Mesodermal cell (in vitro differentiated cells): ENCODE measurements around the gene TBC1D22A.

ENCODE experiments used
- H3K27ac ChIP-seq: 2 replicates; pipeline ENCODE4 v1.7.0; 2013; ENCODE audit warnings: mild to moderate bottlenecking, low read depth, low read length, moderate library complexity; ENCODE audit not compliant: severe bottlenecking
- H3K36me3 ChIP-seq: 2 replicates; pipeline ENCODE4 v1.7.1; 2013; ENCODE audit warnings: mild to moderate bottlenecking, low read length, moderate library complexity; ENCODE audit not compliant: control insufficient read depth, insufficient read depth
- H3K4me1 ChIP-seq: one replicate; pipeline ENCODE4 v1.7.1; 2013; ENCODE audit warnings: mild to moderate bottlenecking, low read length; ENCODE audit not compliant: insufficient read depth, control insufficient read depth, poor library complexity, severe bottlenecking
- H3K4me3 ChIP-seq: 2 replicates; pipeline ENCODE4 v1.7.0; 2013; ENCODE audit warnings: low read length, control low read depth, mild to moderate bottlenecking; ENCODE audit not compliant: insufficient read depth, poor library complexity, severe bottlenecking; ENCODE audit errors: extremely low read depth
- H3K9me3 ChIP-seq: 2 replicates; pipeline ENCODE4 v1.7.1; 2013; ENCODE audit warnings: mild to moderate bottlenecking, low read length, moderate library complexity; ENCODE audit not compliant: control insufficient read depth
- WGBS, 2 experiments: methylation state at CpG; one replicate each; pipeline ENCODE4 v1.1.5; 2013; ENCODE audit warnings: missing lambda C conversion rate in 2 of 2; ENCODE audit not compliant: insufficient coverage in 2 of 2; 5-methylcytosine and 5-hydroxymethylcytosine counted together

TBC1D22A gene

DNA sequence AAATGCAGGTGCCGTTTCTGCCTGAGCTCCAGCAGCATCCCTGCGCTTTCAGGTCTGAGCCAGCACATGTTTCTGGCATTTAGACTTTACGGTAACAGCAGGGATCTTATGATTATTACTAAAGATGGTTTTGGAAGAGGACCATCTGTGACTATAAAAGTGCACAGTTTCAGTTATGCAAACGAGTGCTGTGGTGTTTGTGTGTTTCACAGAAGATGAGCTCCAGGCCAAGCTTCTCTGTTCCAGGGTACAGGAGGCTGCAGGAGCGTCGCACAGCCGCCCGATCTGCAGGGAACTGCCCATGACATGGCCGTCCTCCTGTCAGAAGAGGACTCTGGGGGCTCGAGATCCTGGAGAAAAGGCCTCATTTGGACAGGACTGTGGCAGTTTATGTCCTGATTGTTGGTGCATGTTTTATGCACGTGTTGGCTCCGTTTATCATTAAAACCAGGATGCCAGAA lies 297.3 kb downstream of the TBC1D22A start:
- 91 to 95% methylated on average over 11 to 12 of the region's 12 CpGs for WGBS, 2 experiments
- Histone ChIP-seq H3K36me3 (peaks cover 4% of the 10 kb centered on the region), H3K4me1 (no peaks in the 10 kb centered on the region), H3K27ac (no peak overlapping the region), H3K9me3 (no peaks in the 10 kb centered on the region), H3K4me3 (no peak overlapping the region)

DNA sequence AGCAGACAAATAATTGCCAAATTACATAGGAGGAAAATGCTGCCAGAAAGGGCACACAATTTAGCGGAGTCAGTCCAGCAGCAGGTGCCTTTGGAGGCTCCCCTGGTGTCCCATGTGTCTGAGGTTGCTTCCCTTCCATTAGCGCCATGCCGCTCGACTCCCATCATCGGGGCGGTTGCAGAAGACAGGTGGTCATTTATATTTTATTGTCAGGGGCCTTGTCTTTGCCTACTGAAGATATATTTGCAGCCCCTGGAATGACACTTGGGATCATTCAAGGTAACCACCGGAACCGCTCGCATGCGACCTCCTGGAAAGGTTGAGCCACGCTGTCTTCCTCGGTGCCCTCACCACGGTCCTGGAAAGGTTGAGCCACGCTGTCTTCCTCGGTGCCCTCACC lies 298.3 kb downstream of the TBC1D22A start:
- Histone ChIP-seq H3K9me3 (no peaks in the 10 kb centered on the region), H3K4me3 (no peak overlapping the region), H3K27ac (no peak overlapping the region), H3K36me3 (peaks cover 4% of the 10 kb centered on the region), H3K4me1 (no peaks in the 10 kb centered on the region)
- 96 to 97% methylated on average over 11 to 15 of the region's 15 CpGs for WGBS, 2 experiments

DNA sequence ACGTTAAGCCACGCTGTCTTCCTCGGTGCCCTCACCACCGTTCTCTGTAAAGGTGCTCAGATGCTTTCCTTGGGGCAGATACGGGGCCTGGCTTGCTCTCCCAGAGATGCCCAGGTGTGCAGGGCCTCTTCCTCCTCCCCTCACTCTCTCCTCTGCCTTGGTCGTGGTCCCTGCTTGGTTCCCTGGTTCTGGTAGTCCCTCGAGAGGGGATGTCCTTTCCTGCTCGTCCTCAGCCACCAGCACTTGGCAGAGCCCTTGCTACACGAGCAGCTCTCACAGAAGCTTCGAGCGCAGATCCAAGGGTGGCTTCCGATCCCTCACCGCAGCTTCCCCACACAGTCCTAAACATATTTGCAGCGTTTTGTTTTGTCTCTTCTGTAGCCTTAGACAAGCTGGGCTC lies 298.8 kb downstream of the TBC1D22A start:
- no peaks in the 10 kb centered on the region for H3K9me3 ChIP-seq
- WGBS, 2 experiments: 92% methylated on average over 13 to 14 of the region's 14 CpGs
- H3K27ac ChIP-seq: no peak overlapping the region
- H3K4me1 ChIP-seq: no peaks in the 10 kb centered on the region
- H3K36me3 ChIP-seq: peaks cover 4% of the 10 kb centered on the region
- H3K4me3 ChIP-seq: no peak overlapping the region

DNA sequence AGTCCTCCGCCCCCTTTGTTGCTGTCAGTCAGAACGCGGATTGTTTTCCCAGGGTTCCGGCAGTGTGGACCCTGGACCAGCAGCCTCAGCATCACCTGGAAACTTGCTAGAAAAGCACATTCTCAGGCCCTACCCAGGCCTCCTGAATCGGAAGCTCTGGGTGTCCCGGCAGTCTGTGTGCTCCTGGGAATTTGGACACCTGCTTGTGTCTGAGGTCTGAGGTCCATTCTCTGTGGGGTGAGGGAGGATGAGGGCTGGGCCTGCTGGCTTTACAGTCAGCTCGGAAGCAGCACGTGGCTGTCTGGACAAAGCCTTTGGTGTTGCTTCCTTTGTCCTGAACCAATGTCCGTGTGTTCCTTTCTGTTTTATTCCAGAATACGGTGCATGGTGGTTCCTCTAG lies 299.7 kb downstream of the TBC1D22A start:
- Histone ChIP-seq H3K27ac (no peak overlapping the region), H3K36me3 (peaks cover 4% of the 10 kb centered on the region), H3K4me3 (no peak overlapping the region), H3K9me3 (no peaks in the 10 kb centered on the region), H3K4me1 (no peaks in the 10 kb centered on the region)
- WGBS, 2 experiments: 97 to 98% methylated on average over 10 of the region's 10 CpGs

DNA sequence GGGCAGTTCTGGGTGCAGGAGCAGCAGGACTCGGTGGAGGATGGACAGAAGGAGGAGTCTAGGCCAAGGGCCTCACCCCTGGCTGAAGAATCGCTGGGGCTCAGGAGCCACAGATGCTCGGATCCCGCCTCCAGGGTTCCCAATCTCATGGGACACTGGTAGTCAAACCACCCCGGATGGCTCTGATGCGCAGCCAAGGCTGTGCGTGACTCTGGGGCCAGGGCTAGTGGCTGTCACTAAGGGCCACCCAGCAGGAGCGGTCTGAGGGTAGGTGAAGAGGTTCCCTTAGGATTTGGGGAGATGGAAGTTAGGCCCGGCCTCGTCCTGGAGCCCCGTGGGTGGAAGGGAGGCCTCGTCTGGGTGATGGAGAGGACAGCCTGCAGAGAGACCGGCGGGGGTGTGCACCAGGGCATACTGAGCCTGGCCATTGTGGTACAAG lies 300.6 kb downstream of the TBC1D22A start:
- 98 to 99% methylated on average over 10 to 14 of the region's 14 CpGs for WGBS, 2 experiments
- Histone ChIP-seq H3K4me1 (no peaks in the 10 kb centered on the region), H3K36me3 (peaks cover 4% of the 10 kb centered on the region), H3K9me3 (no peaks in the 10 kb centered on the region), H3K4me3 (no peak overlapping the region), H3K27ac (no peak overlapping the region)

DNA sequence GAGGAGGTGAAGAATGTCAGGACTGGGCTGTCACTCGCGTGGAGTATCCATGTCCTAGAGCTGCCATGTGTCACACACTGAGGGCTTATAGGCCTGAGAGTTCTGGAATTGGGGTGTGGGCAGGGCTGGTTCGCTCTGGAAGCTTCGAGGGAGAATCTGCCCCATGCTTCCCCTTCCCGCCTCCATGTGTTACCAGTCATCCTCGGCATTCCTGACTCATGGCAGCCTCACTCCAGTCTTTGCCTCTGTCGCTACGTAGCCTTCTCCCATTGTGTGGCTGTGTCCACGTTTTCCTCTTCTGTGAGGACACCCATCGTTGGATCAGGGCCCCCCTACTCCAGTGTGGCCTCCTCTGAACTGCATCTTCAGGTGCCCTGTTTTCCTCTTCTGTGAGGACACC lies 301.2 kb downstream of the TBC1D22A start:
- H3K27ac ChIP-seq: no peak overlapping the region
- H3K4me3 ChIP-seq: no peak overlapping the region
- peaks cover 4% of the 10 kb centered on the region for H3K36me3 ChIP-seq
- H3K9me3 ChIP-seq: no peaks in the 10 kb centered on the region
- H3K4me1 ChIP-seq: no peaks in the 10 kb centered on the region
- 93 to 100% methylated on average over 5 to 10 of the region's 10 CpGs for WGBS, 2 experiments

DNA sequence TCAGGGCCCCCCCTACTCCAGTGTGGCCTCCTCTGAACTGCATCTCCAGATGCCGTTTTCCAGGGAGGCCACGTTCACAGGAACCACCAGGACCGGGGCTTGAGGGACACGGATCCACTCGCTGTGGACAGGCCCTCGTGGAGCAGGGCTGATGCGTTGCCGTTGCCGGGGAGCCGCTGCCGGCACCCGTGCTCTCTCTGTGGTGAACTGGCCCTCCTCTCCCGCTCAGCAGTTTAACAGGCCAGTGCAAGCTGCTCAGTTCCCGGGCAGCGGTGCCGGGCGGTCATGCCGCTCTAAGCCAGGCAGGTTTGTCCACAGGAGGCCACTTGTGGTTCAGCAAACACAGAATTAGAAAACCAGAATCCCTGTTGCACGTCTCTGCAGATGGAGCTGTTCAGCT lies 301.6 kb downstream of the TBC1D22A start:
- Histone ChIP-seq H3K9me3 (no peaks in the 10 kb centered on the region), H3K36me3 (peaks cover 4% of the 10 kb centered on the region), H3K27ac (no peak overlapping the region), H3K4me3 (no peak overlapping the region), H3K4me1 (no peaks in the 10 kb centered on the region)
- 95% methylated on average over 18 of the region's 19 CpGs for WGBS, 2 experiments

DNA sequence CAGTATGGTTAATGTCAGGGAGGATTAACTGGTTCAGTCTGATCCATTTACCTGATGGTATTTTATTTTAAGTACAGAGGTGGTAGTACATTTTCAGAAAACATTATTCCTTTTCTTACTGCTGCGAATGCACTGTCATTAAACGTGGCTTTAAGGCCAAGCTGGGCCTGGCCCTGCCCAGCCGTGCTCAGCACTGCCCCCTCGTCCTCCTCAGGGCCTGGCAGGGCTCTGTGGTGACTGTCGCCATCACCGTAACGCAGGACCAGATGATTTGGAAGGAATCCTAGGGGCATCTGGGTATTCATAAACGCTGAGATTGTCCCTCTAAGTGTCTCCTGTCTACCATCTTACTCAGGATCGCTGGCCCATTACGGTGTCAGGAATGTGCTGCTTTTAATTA lies 302.0 kb downstream of the TBC1D22A start:
- Histone ChIP-seq H3K36me3 (peaks cover 4% of the 10 kb centered on the region), H3K27ac (no peak overlapping the region), H3K4me3 (no peak overlapping the region), H3K9me3 (no peaks in the 10 kb centered on the region), H3K4me1 (no peaks in the 10 kb centered on the region)
- WGBS, 2 experiments: 85% methylated on average over 8 of the region's 10 CpGs

DNA sequence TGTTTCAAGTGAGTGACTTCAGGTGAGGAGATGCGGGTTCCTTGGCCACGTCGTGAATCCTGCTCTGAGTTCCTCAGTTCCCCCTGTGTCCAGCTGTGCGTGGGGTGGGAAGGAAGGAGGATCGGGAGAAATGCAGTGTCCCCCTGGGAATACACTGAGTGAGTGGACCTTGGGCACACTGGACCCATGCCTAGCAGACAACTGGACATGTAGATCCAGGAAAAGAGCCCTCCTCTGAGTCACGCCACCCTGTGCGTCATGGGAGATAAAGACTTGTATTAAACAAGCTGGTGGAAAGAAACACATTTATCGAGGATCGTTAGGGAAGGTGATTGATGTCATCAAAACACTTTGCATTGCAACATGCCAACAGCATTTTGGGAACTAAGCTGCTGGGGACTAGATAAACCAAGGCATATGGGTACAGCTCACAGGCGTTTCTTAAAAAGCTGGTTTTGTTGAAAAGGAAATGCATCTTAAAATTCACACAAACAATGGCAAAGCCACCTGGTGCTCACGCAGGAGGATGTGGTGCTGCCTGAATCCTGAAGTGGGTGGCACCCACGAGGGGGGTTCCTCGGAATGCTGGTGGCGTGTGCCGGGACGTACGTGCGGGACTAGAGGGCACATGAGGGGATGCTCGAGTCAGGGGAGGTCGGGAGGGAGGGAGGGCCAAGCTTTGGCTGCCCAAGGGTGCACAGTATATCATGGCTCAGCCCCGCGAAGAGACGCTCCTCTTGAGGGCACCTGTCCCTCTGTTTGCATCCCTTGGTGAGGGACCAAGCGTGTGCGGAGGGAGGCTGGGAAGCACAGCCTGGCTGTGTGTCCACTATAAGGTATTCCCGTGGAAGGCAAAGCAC lies 303.5 kb downstream of the TBC1D22A start:
- 94 to 96% methylated on average over 17 to 25 of the region's 26 CpGs for WGBS, 2 experiments
- H3K4me3 ChIP-seq: no peak overlapping the region
- no peaks in the 10 kb centered on the region for H3K9me3 ChIP-seq
- H3K36me3 ChIP-seq: peaks cover 4% of the 10 kb centered on the region
- no peak overlapping the region for H3K27ac ChIP-seq
- no peaks in the 10 kb centered on the region for H3K4me1 ChIP-seq

DNA sequence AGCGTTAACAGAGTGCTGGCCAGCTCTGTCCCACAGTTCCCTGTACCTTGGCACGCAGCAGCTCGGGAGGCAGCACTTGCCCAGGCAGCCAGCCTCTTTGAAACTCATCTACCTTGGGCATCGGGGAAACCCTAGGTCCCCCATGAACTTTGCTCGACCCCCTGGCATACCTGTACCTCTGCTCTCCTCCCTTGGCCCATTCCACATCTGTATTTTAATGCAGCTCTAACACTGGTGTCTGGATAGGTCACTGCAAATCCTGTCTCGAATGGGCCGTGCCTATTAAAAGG lies 304.1 kb downstream of the TBC1D22A start:
- 95 to 97% methylated on average over 7 of the region's 7 CpGs for WGBS, 2 experiments
- Histone ChIP-seq H3K27ac (no peak overlapping the region), H3K4me1 (no peaks in the 10 kb centered on the region), H3K9me3 (no peaks in the 10 kb centered on the region), H3K4me3 (no peak overlapping the region), H3K36me3 (no peaks in the 10 kb centered on the region)

DNA sequence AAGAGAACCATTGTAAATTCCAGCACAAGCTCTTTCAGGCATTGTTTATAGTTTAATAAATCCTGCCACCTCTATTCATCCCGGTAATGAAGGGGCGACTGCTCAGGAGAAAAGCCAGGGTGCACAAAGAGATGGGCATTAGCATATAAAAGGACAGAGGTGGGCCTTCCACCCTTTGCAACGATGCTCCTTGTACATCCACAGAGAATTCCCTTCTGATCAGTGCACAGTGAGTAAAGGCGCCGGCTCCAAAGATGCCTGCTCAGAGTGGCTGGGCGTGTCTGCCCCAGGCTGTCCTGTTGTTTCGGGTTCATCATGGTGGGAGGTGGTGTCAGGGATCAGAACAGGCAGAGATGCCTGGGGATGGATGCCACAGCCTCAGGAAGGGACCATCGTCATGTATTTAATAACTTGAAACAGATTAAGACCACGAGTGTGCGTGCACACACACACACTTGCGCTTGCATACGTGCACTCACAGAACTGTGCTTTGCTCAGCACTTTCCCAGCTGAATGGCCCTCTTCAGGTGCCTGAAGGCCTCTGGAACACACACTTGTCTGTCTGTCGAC lies 305.0 kb downstream of the TBC1D22A start:
- WGBS, 2 experiments: 87 to 89% methylated on average over 10 to 11 of the region's 13 CpGs
- Histone ChIP-seq H3K27ac (no peak overlapping the region), H3K36me3 (no peaks in the 10 kb centered on the region), H3K4me1 (no peaks in the 10 kb centered on the region), H3K9me3 (no peaks in the 10 kb centered on the region), H3K4me3 (no peak overlapping the region)
